ENCODE data around the gene PPP1R14C.

DNA sequence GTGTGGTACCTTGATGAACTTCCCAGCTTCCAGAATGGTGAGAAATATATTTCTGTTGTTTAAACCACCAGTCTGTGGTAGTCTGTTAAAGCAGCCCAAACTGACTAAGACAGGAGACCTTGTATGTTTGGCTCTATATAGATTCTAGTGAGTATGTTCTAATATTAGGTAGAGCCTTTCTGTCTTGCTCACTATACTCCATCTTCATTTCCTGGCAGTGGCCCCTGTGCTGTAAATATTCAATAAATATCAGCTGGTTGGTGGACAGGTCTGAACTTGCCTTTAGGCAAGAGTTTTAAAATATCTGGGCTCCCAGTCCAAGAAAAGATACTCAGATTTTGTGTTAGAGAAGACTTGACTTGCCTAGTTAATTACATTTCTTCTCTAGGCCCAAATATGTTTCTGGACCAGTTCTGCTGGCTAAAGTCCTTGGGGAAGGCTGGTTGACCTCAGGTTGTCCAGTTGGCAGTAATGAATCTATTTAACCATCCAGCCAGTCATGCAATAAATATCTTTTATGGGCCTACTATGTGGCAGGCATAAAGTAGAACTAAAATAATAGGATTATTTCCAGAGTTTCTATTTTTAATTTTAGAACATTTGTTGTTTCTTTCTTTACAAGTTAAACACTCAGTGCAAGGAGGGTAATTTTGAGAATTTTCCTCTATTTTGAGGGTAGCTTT is 22.3 kb downstream of the PPP1R14C start:
- TF ChIP-seq, protein P1, sequence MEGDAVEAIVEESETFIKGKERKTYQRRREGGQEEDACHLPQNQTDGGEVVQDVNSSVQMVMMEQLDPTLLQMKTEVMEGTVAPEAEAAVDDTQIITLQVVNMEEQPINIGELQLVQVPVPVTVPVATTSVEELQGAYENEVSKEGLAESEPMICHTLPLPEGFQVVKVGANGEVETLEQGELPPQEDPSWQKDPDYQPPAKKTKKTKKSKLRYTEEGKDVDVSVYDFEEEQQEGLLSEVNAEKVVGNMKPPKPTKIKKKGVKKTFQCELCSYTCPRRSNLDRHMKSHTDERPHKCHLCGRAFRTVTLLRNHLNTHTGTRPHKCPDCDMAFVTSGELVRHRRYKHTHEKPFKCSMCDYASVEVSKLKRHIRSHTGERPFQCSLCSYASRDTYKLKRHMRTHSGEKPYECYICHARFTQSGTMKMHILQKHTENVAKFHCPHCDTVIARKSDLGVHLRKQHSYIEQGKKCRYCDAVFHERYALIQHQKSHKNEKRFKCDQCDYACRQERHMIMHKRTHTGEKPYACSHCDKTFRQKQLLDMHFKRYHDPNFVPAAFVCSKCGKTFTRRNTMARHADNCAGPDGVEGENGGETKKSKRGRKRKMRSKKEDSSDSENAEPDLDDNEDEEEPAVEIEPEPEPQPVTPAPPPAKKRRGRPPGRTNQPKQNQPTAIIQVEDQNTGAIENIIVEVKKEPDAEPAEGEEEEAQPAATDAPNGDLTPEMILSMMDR (IDR thresholded peaks at IDR 0.05), result no peak
- no peak for TF ChIP-seq POLR2AphosphoS5 (IDR thresholded peaks at IDR 0.05)

Measured in breast epithelium (tissue), 3 donors.